Measurements from ENCODE around the gene SURF2.

DNA sequence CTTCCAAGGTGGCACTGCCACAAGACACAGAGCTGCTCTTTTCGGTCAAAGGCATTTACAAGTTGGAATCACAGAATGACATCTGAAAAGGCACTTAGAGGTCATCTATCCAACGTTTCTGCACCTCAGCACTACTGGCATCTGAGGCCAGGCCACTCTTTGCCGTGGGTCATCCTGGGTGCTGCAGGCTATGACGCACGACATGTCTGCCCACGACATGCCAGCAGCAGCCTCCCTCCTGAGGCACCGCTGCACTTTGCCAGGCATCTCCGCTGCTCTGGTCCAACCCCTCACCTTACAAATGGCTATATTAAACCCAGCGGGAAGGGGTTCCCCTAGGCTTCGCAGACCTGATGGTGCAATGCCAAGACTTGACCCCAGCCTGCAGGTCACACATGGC, 11.4 kb downstream of the SURF2 start:
- TF ChIP-seq POLR2A (IDR thresholded peaks at IDR 0.05; ENCODE audit: low read length) (no peak), GATA1 (IDR thresholded peaks at IDR 0.05; ENCODE audit: low read depth, low read length) (no peak)
